ENCODE data around the gene TCF4.

The TCF4 gene

GRCh38 chr18:55430026-55430425 lies 158.0 kb downstream of the TCF4 start:
- DNase-seq = no peak

GRCh38 chr18:55427951-55428350 lies 160.0 kb downstream of the TCF4 start:
- no peak for DNase-seq

GRCh38 chr18:55425698-55426097 lies 162.3 kb downstream of the TCF4 start:
- no peak for DNase-seq

- DNase-seq = no peak
These were observed 165.4 kb downstream of the TCF4 start for GRCh38 chr18:55422456-55423180.

GRCh38 chr18:55421615-55422419 lies 166.2 kb downstream of the TCF4 start:
- no peak for DNase-seq

- no peak for DNase-seq
These were observed 166.7 kb downstream of the TCF4 start for GRCh38 chr18:55421308-55421614.

GRCh38 chr18:55420665-55421307 lies 167.2 kb downstream of the TCF4 start:
- no peak for DNase-seq

- DNase-seq = no peak
These were observed 167.9 kb downstream of the TCF4 start for GRCh38 chr18:55419947-55420664.

GRCh38 chr18:55419132-55419946 lies 168.7 kb downstream of the TCF4 start:
- DNase-seq = no peak

- no peak for DNase-seq
These were observed 169.6 kb downstream of the TCF4 start for GRCh38 chr18:55418439-55418838.

- DNase-seq = no peak
These were observed 171.2 kb downstream of the TCF4 start for GRCh38 chr18:55416791-55417190.

GRCh38 chr18:55415258-55415871 lies 172.6 kb downstream of the TCF4 start:
- peak; percentile 80 for DNase-seq

GRCh38 chr18:55414475-55414874 lies 173.5 kb downstream of the TCF4 start:
- no peak for DNase-seq

GRCh38 chr18:55413474-55413873 lies 174.5 kb downstream of the TCF4 start:
- peak; percentile 1 for DNase-seq

GRCh38 chr18:55407774-55408535 lies 180.0 kb downstream of the TCF4 start:
- no peak for DNase-seq

- no peak for DNase-seq
These were observed 180.8 kb downstream of the TCF4 start for GRCh38 chr18:55407191-55407590.

GRCh38 chr18:55406451-55406991 lies 181.5 kb downstream of the TCF4 start:
- no peak for DNase-seq

- DNase-seq = no peak
These were observed 182.0 kb downstream of the TCF4 start for GRCh38 chr18:55405893-55406406.

GRCh38 chr18:55405475-55405874 lies 182.5 kb downstream of the TCF4 start:
- DNase-seq = no peak

- no peak for DNase-seq
These were observed 183.0 kb downstream of the TCF4 start for GRCh38 chr18:55404832-55405465.

Data from activated CD4-positive, alpha-beta T cell treated with anti-CD3 and anti-CD28 coated beads, Interleukin-2, Interleukin-6, amounts not matched to agents 100 ng/mL and 50 ng/mL, durations not matched to agents 16 hours and 8 hours (primary cell).